KG1 (cell line): ENCODE data around the gene PIP4P1.
A peak's percentile ranks its signal among the peaks of the same experiment; 100 is the strongest.
"Not testable (repeated sequence)": the region's sequence is repeated elsewhere in the genome, so short reads cannot be mapped to it uniquely, and the experiment has no call there.

Experiments
- DNase-seq: peaks from one replicate; lab custom pipeline; 2025; lab: John Stamatoyannopoulos, UW

Gene PIP4P1

DNA sequence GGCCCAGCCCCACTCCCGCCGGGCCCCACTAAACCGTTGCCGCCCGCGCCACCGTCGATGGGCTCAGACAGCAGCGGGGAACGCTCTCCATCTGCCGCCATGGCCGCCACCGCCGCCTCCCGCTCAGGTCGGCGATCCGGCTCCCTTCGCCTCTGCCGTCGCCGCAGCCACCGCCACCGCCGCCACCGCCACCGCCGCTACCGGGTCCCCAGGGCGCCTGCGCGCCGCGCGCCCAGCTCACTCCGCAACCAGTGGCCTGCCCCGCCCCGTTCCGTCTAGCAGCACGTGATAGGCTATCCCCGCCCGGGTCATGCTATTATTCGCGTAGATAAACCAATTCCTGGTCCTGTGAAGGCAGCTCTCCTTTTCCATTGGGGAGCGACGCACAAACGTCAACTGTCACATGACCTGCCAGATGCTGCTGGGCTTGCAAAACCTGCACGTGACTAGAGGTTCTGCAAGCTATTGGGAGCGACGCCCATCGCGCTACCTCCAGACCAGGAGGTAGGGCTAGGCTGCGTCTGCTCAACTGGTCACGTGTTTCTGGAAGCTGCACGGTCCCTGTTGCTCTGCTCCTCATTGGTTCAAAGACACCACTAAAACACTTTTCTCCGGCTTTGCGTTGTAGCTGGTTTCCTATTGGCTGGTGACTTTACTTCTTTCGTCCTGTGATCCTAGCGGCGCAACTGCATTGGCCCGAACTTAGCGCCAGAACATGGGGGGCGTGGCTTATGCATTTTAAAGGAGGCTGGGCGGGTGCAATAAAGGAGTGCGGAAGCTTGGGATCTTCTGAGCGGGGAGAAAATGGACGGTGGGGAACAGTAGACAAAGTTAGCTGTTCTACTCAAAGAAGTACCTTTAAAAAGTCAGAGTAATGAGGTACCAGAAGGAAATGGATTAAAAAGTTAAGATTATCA lies at the start of gene PIP4P1:
Gene PIP4P1, minus strand, starts transcription at position 210 of the 917 bp plus-strand sequence. Its CDS starts 109 bp downstream, at position 101.
- peak; percentile 95 for DNase-seq

DNA sequence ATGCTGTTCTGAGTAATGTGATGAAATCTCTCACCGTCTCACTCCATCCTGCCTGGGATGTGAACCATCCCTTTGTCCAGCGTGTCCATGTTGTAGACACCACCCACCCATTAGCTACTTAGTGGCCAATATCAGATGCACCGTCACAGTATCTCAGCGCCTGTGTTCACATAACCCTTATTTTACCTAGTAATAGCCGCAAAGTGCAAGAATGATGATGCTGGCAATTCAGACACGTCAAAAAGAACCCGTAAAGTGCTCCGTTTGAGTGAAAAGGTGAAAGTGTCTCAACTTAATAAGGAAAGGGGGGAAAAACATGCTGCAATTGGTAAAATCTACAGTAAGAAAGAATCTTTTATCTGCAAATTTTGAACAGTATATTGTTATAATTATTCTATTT lies 47.1 kb upstream of the PIP4P1 start:
- DNase-seq = no peak

DNA sequence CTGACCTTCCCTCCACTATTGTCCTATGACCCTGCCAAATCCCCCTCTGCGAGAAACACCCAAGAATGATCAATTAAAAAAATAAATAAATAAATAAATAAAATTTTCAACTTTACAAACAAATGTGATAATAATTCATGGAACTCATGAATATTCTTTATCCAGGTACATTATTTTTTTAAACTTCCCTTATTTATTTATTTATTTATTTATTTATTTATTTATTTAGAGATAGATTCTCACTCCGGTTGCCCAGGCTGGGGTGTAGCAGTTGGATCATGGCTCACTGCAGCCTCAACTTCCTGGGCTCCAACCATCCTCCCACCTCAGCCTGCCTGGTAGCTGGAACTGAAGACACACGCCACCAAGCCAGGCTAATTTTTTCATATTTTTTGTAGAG lies 46.3 kb upstream of the PIP4P1 start:
- not testable (repeated sequence) for DNase-seq

DNA sequence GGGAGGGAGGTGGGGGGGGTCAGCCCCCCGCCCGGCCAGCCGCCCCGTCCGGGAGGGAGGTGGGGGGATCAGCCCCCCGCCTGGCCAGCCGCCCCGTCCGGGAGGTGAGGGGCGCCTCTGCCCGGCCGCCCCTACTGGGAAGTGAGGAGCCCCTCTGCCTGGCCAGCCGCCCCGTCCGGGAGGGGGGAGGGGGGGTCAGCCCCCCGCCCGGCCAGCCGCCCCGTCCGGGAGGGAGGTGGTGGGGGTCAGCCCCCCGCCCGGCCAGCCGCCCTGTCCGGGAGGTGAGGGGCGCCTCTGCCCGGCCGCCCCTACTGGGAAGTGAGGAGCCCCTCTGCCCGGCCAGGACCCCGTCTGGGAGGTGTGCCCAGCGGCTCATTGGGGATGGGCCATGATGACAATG lies 45.5 kb upstream of the PIP4P1 start:
- not testable (repeated sequence) for DNase-seq

DNA sequence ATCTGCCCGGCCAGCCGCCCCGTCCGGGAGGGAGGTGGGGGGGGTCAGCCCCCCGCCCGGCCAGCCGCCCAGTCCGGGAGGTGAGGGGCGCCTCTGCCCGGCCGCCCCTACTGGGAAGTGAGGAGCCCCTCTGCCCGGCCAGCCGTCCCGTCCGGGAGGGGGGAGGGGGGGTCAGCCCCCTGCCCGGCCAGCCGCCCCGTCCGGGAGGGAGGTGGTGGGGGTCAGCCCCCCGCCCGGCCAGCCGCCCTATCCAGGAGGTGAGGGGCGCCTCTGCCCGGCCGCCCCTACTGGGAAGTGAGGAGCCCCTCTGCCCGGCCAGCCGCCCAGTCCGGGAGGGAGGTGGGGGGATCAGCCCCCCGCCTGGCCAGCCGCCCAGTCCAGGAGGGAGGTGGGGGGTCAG lies 45.0 kb upstream of the PIP4P1 start:
- not testable (repeated sequence) for DNase-seq

DNA sequence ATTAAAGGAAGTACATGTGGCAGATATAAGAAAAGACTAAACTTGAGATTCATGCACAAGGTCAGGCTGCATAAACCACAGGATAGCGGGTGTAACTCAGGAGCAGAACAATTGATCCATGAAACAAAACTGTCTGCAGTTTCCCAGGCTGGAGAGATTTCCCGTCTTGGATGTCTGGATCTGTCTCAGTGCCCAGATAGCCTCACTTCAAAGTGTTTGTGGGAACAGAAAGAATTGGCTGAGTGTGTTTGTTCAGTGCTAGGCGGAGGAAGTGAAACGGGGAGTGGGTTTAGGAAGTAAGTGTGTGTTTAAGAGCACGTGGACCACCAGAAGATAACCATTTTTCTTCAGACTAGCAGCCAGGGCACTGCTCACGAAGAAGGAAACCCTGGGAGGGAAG lies 42.7 kb upstream of the PIP4P1 start:
- DNase-seq = no peak

DNA sequence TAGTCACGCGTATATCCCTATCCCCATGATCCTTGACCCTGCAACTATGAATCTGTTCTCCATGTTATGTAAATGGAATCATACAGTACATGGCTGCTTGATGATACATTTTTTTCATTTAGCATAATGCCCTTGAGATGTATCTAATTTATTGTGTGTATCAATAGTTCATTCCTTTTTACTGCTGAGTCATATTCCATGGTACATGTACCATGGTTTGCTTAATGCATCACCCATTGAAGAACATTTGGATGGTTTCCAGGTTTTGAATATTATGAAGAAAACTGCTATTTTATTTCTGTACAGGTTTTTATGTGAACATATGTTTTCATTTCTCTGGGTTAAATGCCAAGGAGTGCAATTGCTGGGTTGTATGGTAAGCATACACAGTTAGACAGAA lies 40.1 kb upstream of the PIP4P1 start:
- no peak for DNase-seq

DNA sequence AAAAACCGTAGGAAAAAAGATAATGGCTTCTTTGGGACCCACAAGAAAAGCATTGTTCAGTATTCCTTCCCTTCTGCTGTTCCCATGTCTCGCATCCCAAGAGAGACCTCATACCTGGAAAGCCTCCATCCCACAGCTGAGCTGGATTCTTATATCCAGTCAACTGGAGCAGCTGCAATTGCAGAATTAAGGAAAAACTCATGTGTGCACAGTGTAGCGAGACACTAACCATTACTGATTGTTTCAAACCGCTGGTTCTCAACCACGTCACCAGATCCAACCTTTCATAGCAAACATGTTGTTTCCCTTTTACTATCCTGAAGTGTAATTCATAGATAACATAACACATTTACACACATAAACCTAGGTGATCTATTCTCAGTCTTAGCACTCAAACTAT lies 38.6 kb upstream of the PIP4P1 start:
- no peak for DNase-seq

DNA sequence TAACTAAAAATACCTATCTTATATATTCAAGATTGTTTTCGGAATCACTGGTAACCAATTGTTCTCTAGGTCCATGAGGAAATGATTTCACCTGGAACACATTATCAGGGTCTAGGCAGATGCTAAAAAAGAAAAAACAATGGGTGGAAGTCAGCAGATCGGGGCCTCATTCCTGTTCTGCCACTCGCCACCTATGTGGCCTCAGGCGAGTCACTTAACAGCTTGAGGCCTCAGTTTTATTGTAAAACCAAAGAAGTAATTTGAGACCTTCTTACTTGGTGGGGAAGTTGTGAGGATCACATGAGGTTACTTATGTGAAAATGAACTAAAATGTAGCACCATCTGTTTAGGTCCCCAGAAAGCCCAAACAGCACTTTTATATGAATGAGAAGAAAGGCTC lies 37.9 kb upstream of the PIP4P1 start:
- no peak for DNase-seq

DNA sequence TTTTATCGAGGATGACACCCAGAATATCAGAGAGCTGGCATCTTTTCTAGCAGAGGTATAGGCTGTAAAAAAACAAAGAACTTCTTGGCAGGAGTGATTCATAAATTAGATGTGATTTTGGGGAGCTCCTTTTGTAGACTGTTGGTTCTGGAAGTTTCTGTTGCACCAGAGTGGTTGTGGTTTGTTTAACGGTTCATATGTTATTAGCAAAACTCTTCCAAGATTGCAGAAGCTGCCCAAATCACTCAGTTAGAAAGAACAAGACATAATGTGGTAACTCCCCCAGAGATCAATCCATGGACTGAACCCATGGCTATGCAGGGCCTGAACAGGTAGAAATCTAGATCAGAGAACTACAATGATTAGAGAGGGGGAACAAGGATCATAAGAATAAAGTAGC lies 37.4 kb upstream of the PIP4P1 start:
- DNase-seq = no peak

DNA sequence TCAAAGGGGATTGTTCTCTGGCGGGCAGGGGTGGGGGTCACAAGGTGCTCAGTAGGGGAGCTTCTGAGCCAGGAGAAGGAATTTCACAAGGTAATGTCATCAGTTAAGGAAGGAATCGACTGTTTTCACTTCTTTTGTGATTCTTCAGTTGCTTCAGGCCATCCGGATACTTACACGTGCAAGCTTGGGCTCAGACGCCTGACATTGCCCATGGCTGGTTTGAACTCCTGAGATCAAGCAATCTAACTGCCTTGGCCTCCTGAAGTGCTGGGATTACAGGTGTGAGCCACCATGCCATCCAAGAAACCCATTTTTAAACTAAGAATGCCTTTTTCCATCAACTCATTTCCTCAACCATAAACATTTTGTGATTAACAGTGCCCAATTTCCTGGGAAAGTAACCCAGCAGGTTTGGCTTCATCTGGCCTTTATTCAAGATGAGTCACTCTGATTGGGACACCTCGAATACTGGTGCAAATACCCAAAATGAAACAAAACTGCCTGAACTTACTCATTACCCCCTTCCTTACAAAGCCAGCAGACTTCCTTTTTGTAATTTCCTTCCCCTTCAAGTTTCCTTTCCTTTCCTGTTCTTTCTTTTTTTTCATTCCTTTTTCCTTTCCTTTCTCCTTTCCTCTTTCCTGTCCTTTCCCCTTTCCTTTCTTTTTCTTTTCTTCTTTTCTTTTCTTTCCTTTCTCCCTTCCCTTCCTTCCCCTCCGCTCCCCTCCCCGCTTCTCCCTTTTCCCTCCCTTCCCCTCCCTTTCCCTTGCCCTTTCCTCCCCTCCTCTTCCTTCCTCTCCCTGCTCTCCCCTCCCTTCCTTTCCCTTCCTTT lies 33.9 kb upstream of the PIP4P1 start:
- DNase-seq = no peak

DNA sequence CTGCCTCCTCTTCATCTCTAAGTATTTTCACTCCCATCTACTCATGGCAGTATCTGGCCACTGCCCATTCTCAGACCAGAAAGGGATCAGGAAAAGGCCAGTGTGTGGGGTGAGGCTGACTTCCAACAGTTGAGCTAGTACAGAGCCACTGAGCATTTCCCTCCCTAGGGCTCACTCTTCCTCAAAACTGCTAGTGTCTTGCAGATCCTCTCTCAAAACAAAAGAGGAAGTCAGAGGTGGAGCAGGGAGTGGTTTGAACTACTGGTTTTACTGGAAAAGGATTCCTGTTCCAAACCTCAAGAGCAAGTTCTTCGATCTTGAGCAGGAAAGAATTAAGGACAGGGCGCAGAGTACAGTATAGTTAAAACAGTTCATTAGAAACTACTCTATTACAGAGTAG lies 32.4 kb upstream of the PIP4P1 start:
- DNase-seq = peak; percentile 25

DNA sequence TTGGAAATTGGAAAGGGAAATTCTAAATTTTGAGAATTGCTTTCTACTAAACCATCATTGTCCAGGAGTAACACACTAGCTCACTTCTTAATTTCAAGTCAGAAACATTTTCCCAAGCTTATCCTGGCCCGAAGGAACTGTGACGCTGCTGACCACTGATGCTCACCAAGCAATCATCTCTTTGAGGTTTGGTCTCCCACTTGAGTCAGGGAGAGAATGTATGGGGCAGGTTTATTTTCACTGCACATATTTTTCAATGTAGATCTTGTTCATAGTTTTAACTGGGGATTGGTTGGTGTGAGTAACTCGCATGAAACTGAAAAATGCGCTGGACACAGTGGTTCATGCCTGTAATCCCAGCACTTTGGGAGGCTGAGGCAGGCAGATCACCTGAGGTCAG lies 31.3 kb upstream of the PIP4P1 start:
- no peak for DNase-seq

DNA sequence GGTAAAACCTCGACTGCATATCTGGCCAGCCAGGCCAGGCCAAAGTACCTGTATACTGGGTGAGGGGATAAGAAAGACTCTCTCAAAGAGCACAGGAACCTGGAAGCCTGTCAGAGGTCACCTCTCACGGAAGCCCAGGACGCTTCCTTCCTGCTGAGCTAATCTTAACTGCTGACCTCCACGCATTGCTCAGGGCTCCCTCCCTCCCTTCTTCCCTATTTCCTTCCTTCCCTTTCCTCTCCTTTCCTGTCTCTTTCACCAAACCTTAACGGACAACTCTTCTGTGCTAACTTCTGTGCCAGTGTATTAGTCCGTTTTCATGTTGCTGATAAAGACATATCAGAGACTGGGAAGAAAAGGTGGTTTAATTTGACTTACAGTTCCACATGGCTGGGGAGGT lies 29.3 kb upstream of the PIP4P1 start:
- DNase-seq = no peak

DNA sequence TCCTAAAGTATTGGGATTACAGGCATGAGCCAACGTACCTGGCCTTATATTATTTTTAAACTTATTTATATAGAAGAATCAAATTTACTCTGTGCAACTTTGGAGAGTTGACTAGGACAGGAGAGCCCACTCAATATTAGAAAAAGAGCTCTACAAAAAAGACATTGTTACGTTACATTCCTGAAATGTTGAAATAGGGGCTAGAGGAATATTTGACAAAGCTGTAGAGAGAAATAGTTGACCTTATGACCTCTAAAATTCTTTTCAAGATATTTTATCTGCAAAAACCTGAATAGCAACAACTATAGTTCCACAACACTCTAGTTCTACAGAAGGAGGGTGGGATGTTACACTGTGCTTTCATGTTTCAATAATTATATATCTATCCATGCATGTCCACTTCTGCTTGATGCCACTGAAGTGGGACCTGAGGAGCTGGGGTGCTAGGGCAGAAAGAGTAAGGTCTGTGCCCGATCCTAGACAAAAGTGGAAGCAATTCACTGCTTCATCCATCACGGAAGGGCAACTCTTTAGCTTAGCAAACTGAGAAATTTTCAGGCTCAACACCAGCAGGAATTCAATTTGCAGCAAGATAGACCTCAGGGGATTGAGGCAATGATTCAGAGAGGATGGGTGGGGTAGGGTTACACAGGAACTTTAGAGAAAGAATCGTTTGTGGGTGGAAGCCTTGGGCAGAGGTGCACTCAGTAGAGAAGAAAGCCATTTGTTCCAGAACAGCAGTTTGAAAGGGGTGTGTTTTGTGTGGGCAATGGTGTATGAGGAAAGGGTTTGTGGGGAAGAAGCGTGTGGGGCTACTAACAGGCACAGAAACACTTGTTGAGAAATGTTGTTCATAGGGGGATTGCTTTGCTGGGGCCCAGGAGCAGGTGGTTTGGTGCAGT lies 28.1 kb upstream of the PIP4P1 start:
- DNase-seq = no peak

DNA sequence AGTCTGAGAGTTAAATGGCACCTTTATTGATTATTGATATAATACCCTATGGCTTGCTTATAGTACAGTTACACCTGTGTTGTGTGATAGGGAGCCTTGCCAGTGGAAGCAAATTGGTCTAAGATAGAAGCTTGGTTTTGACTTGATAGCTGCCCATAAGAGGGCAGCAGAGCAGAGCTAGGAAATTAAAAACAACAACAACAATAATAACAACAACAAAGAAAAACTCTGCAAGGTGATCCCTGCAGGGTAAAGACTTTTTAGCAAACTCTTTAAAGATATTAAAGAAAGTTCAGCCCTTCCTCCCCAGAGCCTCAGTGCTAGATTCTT lies 26.1 kb upstream of the PIP4P1 start:
- no peak for DNase-seq

DNA sequence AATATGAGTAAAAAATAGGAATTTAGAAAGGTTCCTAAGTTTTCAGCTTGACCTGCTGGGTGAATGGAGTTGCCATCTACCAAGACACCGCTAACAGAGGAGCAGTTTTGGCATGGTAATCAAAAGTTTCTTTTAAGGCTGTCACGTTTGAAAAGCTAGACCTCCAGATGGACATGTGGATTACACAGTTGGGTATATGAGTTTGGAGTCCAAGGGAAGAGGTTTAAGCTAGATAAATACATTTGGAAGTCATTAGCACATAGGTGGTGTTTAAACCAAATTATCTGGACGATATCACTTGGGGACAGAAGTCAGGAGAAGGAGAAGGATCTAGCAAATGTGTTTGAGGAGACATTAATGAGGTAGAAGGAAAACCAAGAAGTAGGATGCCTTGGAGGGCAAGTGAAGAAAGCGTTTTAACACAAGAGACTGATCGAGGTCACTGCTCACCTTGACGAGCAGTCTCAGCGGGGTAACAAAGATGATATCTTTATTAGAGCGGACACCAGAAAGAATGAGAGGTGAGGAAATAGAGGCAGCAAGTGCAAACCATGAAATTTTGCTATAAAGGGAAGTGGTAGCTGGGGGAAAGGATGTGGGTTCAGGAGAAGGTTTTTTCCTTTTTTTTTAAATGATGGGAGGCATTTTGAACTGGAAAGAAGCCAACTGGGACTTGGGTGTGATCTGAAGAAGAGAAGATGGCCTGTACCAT lies 25.6 kb upstream of the PIP4P1 start:
- DNase-seq = no peak

DNA sequence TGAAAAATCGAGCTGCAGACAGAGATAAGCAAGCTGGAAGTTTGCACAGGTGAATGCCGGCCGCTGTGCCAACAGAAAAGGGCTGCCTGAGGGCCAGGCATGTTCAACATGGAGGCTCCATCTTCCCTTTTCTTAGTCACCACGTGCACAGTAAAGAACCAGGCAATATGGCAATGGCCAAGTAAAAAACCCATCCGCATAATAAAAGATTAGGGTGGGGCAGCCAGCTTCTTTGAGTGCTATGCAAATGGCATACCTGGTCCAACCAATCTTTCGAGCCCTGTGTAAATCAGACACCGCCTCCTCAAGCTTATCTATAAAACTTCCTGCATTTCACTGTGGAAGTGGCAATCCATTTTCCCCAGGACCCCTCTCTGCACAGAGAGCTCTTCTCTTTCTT lies 24.7 kb upstream of the PIP4P1 start:
- DNase-seq = no peak

DNA sequence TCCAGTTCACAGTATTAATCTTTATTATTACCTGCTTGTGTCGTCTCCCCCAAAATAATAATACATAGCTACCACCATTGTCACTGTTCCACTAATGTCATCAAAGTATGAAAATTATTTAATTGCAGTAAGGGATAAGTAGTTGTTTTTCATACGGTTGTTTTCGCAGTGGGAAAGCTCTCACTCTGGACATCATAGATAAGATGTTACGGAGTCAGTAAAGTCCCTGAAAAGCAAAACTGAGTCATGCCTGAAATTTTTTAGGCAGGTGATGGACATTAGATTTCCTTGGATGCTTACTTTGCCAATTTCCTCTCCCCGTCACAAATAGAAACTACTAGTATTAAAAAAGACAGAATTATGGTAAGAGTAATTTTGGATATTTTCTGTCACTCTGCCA lies 21.1 kb upstream of the PIP4P1 start:
- no peak for DNase-seq

DNA sequence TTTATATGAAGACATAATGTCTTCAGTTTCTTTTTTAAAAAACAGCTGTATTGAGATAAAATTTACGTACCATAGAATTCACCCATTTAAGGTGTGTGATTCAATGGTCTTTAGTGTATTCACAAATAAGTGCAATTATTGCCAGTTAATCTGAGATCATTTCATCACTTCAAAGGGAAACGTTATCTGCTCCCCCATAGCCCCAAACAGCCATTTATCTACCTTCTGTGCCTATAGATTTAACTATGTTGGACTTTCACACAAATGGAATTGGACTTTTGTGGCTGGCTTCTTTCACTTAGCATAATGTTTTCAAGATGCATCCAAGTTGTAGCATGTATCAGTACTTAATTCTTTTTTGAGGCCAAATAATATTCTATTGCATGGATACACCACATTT lies 17.7 kb upstream of the PIP4P1 start:
- no peak for DNase-seq

DNA sequence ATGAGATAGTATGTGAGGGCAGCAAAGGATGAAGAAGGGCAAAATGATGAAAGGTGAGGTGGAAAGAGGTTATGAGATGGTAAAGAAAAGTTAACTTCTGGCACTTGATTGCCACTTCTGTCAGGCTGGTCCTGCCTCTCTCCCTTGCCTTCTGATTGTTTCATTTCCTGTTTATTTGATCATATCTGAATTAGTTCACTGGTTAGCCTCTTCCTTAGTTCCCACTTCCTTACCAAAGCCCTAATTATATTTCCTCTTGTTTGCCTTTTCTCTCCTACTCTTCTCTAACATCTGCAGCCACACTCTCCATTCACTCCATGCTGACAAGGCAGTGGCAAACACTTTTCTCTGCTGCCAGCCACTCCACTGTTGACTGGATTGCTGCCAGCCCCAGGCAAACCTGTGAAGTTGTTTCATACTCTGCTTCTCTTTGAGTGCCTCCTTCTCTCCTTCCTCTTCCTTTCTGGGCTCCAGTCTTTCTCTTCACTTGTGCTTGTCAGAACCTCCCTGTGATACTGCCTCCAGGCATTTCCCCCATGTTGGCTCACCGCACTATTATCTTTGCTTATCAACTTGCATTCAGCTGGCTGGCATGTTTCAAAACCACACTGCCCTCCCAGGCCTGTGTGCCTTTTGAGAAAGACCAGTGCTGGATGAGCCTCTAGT lies 16.1 kb upstream of the PIP4P1 start:
- no peak for DNase-seq
